ENCODE measurements around the gene SGK1.

The SGK1 gene

GRCh38 chr6:134346932-134347545, 29.1 kb upstream of the SGK1 start:
- TF ChIP-seq CTCF (IDR thresholded peaks at IDR 0.05; ENCODE audit: insufficient read depth, low read length, poor library complexity, severe bottlenecking) = no peak
- DNase-seq (ENCODE audit: extremely low read depth, insufficient read length) = no peak
- H3K4me3 ChIP-seq (replicated peaks; ENCODE audit: low read depth, low read length) = no peak overlapping the region
- no peaks in the 10 kb centered on the region for H3K27me3 ChIP-seq (replicated peaks; ENCODE audit: control insufficient read depth, insufficient read depth, low read length)
- no peaks in the 10 kb centered on the region for H3K36me3 ChIP-seq (ENCODE audit: control insufficient read depth, insufficient read depth, low read length)

- no peak for DNase-seq (ENCODE audit: extremely low read depth, insufficient read length)
- Histone ChIP-seq H3K36me3 (ENCODE audit: control insufficient read depth, insufficient read depth, low read length) (no peaks in the 10 kb centered on the region), H3K4me3 (replicated peaks; ENCODE audit: low read depth, low read length) (no peak overlapping the region), H3K27me3 (replicated peaks; ENCODE audit: control insufficient read depth, insufficient read depth, low read length) (no peaks in the 10 kb centered on the region)
- no peak for TF ChIP-seq CTCF (IDR thresholded peaks at IDR 0.05; ENCODE audit: insufficient read depth, low read length, poor library complexity, severe bottlenecking)
Observed at GRCh38 chr6:134345789-134346188, 27.9 kb upstream of the SGK1 start.

GRCh38 chr6:134343066-134343465, 25.2 kb upstream of the SGK1 start:
- Histone ChIP-seq H3K4me3 (replicated peaks; ENCODE audit: low read depth, low read length) (no peak overlapping the region), H3K36me3 (ENCODE audit: control insufficient read depth, insufficient read depth, low read length) (no peaks in the 10 kb centered on the region), H3K27me3 (replicated peaks; ENCODE audit: control insufficient read depth, insufficient read depth, low read length) (no peaks in the 10 kb centered on the region)
- no peak for DNase-seq (ENCODE audit: extremely low read depth, insufficient read length)
- no peak for TF ChIP-seq CTCF (IDR thresholded peaks at IDR 0.05; ENCODE audit: insufficient read depth, low read length, poor library complexity, severe bottlenecking)

- TF ChIP-seq CTCF (IDR thresholded peaks at IDR 0.05; ENCODE audit: insufficient read depth, low read length, poor library complexity, severe bottlenecking) = no peak
- no peaks in the 10 kb centered on the region for H3K36me3 ChIP-seq (ENCODE audit: control insufficient read depth, insufficient read depth, low read length)
- H3K4me3 ChIP-seq (replicated peaks; ENCODE audit: low read depth, low read length) = no peak overlapping the region
- no peaks in the 10 kb centered on the region for H3K27me3 ChIP-seq (replicated peaks; ENCODE audit: control insufficient read depth, insufficient read depth, low read length)
- DNase-seq (ENCODE audit: extremely low read depth, insufficient read length) = no peak
Observed at GRCh38 chr6:134341999-134342567, 24.2 kb upstream of the SGK1 start.

GRCh38 chr6:134340179-134340975, 22.5 kb upstream of the SGK1 start:
- Histone ChIP-seq H3K36me3 (ENCODE audit: control insufficient read depth, insufficient read depth, low read length) (no peaks in the 10 kb centered on the region), H3K4me3 (replicated peaks; ENCODE audit: low read depth, low read length) (no peak overlapping the region), H3K27me3 (replicated peaks; ENCODE audit: control insufficient read depth, insufficient read depth, low read length) (no peaks in the 10 kb centered on the region)
- no peak for TF ChIP-seq CTCF (IDR thresholded peaks at IDR 0.05; ENCODE audit: insufficient read depth, low read length, poor library complexity, severe bottlenecking)
- DNase-seq (ENCODE audit: extremely low read depth, insufficient read length) = no peak

Measured in GM06990 (cell line).